ENCODE data around the gene IER5L. TPM values are rescaled to one million over a fixed set of nuclear protein-coding genes. Genes with fewer than 3 reads are reported as not detected.

Gene IER5L
- total and polyA plus RNA-seq, 9 donors = 2.5 to 74.3 (median 41.5) TPM

DNA sequence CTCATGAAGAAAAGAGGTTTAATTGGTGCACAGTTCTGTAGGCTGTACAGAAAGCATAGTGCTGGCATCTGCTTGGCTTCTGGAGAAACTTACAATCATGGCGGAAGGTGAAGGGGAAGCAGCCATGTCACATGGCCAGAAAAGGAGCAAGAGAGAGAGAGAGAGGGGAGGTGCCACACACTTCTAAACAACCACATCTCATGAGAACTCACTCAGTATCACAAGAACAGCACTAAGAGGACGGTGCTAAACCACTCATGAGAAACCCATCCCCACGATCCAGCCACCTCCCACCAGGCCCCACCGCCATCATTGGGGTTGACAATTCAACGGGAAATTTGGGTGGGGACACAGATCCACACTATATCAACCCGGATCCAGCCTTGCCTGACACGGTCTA is 28.8 kb upstream of the IER5L start:
- TF ChIP-seq, protein P1, sequence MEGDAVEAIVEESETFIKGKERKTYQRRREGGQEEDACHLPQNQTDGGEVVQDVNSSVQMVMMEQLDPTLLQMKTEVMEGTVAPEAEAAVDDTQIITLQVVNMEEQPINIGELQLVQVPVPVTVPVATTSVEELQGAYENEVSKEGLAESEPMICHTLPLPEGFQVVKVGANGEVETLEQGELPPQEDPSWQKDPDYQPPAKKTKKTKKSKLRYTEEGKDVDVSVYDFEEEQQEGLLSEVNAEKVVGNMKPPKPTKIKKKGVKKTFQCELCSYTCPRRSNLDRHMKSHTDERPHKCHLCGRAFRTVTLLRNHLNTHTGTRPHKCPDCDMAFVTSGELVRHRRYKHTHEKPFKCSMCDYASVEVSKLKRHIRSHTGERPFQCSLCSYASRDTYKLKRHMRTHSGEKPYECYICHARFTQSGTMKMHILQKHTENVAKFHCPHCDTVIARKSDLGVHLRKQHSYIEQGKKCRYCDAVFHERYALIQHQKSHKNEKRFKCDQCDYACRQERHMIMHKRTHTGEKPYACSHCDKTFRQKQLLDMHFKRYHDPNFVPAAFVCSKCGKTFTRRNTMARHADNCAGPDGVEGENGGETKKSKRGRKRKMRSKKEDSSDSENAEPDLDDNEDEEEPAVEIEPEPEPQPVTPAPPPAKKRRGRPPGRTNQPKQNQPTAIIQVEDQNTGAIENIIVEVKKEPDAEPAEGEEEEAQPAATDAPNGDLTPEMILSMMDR (IDR thresholded peaks at IDR 0.05) = no peak
- TF ChIP-seq POLR2A (IDR thresholded peaks at IDR 0.05) (no peak), EP300 (IDR thresholded peaks at IDR 0.05) (no peak)
- DNase-seq = no peak
- H3K36me3 ChIP-seq = no peaks in the 10 kb centered on the region
- no peaks in the 10 kb centered on the region for H3K9me3 ChIP-seq
- H3K27me3 ChIP-seq = no peaks in the 10 kb centered on the region
- WGBS, 3 donors = 78 to 98% (median 80%) methylated on average over 7 of the region's 7 CpGs
- no peaks in the 10 kb centered on the region for H3K4me1 ChIP-seq (ENCODE audit: insufficient read depth)
- no peak overlapping the region for H3K4me3 ChIP-seq
- intact Hi-C loops (cut with DNase I) = no loop called here
- no peak overlapping the region for H3K27ac ChIP-seq

DNA sequence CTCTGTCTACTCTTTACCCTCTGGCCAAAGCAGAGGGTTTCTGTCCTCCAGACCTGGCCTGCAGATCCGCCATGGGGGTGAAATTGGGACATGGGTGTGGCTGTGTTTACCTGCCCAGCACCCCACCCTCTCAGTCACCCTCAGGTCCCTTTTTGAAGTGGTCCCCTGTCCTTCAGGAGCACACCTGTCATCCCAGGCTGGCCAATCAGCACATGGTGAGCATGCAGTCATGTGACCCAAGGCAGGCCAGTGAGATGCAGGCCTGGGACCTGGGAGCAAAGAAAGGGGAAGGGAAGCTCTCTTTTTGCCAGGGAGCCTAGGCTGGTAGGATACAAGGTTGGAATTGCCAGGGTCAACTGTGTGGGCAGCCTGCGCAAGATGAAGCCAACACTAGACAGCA is 28.3 kb upstream of the IER5L start:
- Histone ChIP-seq H3K27me3 (no peaks in the 10 kb centered on the region), H3K9me3 (no peaks in the 10 kb centered on the region), H3K4me3 (no peak overlapping the region), H3K27ac (no peak overlapping the region), H3K36me3 (no peaks in the 10 kb centered on the region), H3K4me1 (ENCODE audit: insufficient read depth) (no peaks in the 10 kb centered on the region)
- DNase-seq = peak in 1 of 5 donors; percentile 13
- intact Hi-C loops (cut with DNase I) = no loop called here
- TF ChIP-seq POLR2A (IDR thresholded peaks at IDR 0.05) (no peak), EP300 (IDR thresholded peaks at IDR 0.05) (no peak)
- WGBS, 3 donors = 50 to 100% (median 50%) methylated on average over 2 of the region's 2 CpGs

DNA sequence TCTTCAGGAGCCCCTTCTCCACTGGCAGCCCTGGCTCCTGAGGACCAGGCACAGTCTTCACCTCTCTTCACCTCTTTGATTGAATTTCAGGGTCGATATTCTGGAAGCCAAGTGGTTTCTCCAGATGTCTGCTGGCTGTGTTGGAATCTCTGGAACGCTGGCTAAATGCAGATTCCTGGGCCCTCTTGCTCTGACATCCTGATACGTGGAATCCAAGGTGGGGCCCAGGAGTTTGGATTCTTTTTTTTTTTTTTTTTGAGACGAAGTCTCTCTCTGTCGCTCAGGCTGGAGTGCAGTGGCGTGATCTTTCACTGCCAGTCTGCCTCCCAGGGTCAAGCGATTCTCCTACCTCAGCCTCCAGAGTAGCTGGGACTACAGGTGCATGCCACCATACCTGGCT is 26.8 kb upstream of the IER5L start:
- H3K27me3 ChIP-seq = no peaks in the 10 kb centered on the region
- no peak overlapping the region for H3K4me3 ChIP-seq
- TF ChIP-seq, protein P1 (IDR thresholded peaks at IDR 0.05) = no peak
- TF ChIP-seq EP300 (IDR thresholded peaks at IDR 0.05) (no peak), POLR2A (IDR thresholded peaks at IDR 0.05) (no peak)
- intact Hi-C loops (cut with DNase I) = no loop called here
- H3K4me1 ChIP-seq (ENCODE audit: insufficient read depth) = no peaks in the 10 kb centered on the region
- H3K9me3 ChIP-seq = no peaks in the 10 kb centered on the region
- no peaks in the 10 kb centered on the region for H3K36me3 ChIP-seq
- no peak overlapping the region for H3K27ac ChIP-seq
- WGBS, 3 donors = 81 to 91% (median 88%) methylated on average over 7 of the region's 7 CpGs
- DNase-seq = peak in 1 of 5 donors; percentile 13

DNA sequence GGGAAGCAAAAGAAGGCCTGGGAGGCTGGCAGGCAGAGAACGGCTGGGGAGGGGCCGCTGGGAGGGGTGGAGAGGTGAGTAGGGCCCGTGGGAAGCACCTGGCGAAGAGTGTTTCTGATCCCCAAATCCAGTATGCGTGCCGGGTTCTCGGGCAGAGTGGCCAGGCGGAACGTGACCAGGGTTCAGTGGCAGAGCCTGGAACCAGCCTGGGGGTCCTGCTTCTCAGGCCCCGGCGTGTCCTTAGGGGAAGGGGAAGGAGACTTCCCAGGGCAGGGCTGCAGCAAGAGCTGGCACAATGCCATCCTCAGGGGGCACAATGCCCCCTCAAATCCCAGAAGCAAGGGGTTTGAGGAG is 25.5 kb upstream of the IER5L start:
- TF ChIP-seq, protein P1 (IDR thresholded peaks at IDR 0.05) = no peak
- intact Hi-C loops (cut with DNase I) = no loop called here
- H3K4me3 ChIP-seq = peak overlapping the region; percentile 67
- no peaks in the 10 kb centered on the region for H3K36me3 ChIP-seq
- peaks cover 3% of the 10 kb centered on the region for H3K4me1 ChIP-seq (ENCODE audit: insufficient read depth)
- peak in 3 of 5 donors; percentile 52 to 56 (median 54) for DNase-seq
- no peaks in the 10 kb centered on the region for H3K9me3 ChIP-seq
- H3K27me3 ChIP-seq = no peaks in the 10 kb centered on the region
- H3K27ac ChIP-seq = peak overlapping the region; percentile 88 to 90
- WGBS, 3 donors = 70 to 76% (median 74%) methylated on average over 11 of the region's 11 CpGs

DNA sequence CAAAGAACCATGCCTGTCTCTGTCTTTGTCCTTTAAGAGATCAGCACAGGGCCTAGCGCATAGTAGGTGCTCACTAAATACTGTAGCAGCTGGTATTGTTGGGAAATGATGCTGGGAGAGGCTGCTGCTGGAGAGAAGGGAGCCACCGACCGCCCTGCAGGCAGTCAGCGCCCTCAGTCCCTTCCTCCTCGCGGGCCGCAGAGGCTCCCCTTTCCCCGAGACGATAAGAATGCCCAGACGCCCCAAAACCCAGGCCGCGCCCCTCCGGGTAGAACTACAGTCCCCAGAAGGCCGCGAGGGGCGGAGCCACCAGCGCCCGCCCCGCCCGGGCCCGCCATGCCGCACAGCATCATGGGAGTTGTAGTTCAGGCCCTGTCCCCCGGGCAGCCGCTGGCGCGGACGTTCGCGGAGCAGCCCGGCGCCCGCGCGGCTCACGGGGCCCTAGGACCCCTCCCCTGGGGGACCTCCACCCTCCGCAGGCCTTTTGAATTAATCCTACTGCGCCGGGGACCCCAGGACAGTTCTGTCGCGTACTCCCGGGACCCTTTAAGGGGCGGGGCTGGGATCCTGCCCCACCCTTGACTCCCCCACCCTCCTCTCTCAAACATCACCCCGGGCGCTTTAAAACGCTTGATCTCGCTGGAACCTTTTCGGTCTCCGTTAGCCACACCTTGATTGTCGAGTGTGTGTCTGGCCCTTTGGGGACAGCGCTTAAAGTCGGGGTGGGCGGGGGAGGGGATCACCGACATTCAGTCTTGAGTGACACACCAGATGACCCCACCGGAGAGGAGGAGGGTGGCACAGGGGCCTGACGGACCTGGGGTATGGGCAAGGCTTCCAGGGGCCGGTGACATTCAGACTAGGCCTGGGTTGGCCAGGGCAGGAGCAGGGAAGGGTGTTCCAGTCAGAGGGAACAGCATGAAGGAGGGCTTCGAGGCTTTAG is 24.8 kb upstream of the IER5L start:
- Histone ChIP-seq H3K4me1 (ENCODE audit: insufficient read depth) (peaks cover 7% of the 10 kb centered on the region), H3K9me3 (no peaks in the 10 kb centered on the region), H3K27ac (peak overlapping the region; percentile 88 to 90), H3K4me3 (peak overlapping the region; percentile 67), H3K27me3 (no peaks in the 10 kb centered on the region), H3K36me3 (no peaks in the 10 kb centered on the region)
- TF ChIP-seq EP300 (IDR thresholded peaks at IDR 0.05) (no peak), POLR2A (IDR thresholded peaks at IDR 0.05) (peak; percentile 75)
- WGBS, 3 donors = 3 to 5% (median 5%) methylated on average over 45 to 57 of the region's 57 CpGs
- intact Hi-C loops (cut with DNase I) = no loop called here
- DNase-seq = peak; percentile 90 to 95 (median 93)

Measured in ovary (tissue), 9 donors.